ENCODE data around the gene TRMT1.
"Not testable (repeated sequence)": the region's sequence is repeated elsewhere in the genome, so short reads cannot be mapped to it uniquely, and the experiment has no call there.

Gene TRMT1

GRCh38 chr19:13150187-13150930 is 33.8 kb upstream of the TRMT1 start, which contains the start of the genes IER2 and STX10:
TSS of gene IER2 (plus strand) at chr19:13150411. CDS start at chr19:13153187, 2,776 bp downstream.
TSS of gene STX10 (minus strand) at chr19:13150375. CDS start at chr19:13150173, 202 bp downstream.
- DNase-seq = peak; percentile 98

GRCh38 chr19:13149628-13150186 is 33.2 kb upstream of the TRMT1 start:
- peak; percentile 42 for DNase-seq

GRCh38 chr19:13149173-13149627 is 32.7 kb upstream of the TRMT1 start:
- DNase-seq = not testable (repeated sequence)

- DNase-seq = peak; percentile 90
Observed at GRCh38 chr19:13146763-13147563, 30.4 kb upstream of the TRMT1 start.

- no peak for DNase-seq
Observed at GRCh38 chr19:13139633-13140311, 23.2 kb upstream of the TRMT1 start.

- no peak for DNase-seq
Observed at GRCh38 chr19:13138916-13139198, 22.3 kb upstream of the TRMT1 start.

GRCh38 chr19:13138171-13138915 is 21.8 kb upstream of the TRMT1 start:
- no peak for DNase-seq

GRCh38 chr19:13137290-13137794 is 20.8 kb upstream of the TRMT1 start:
- DNase-seq = no peak

GRCh38 chr19:13135068-13136062 is 18.8 kb upstream of the TRMT1 start:
- DNase-seq = no peak

- DNase-seq = no peak
Observed at GRCh38 chr19:13134626-13135025, 18.1 kb upstream of the TRMT1 start.

GRCh38 chr19:13133241-13133870 is 16.8 kb upstream of the TRMT1 start:
- no peak for DNase-seq

- DNase-seq = no peak
Observed at GRCh38 chr19:13132471-13133180, 16.1 kb upstream of the TRMT1 start.

GRCh38 chr19:13130886-13131490 is 14.4 kb upstream of the TRMT1 start:
- no peak for DNase-seq

- no peak for DNase-seq
Observed at GRCh38 chr19:13129384-13129783, 12.8 kb upstream of the TRMT1 start.

GRCh38 chr19:13128583-13128982 is 12.0 kb upstream of the TRMT1 start:
- DNase-seq = no peak

- DNase-seq = no peak
Observed at GRCh38 chr19:13127811-13128575, 11.5 kb upstream of the TRMT1 start.

GRCh38 chr19:13127051-13127450 is 10.5 kb upstream of the TRMT1 start:
- DNase-seq = no peak
